PFSK-1 (cell line): ENCODE measurements around the gene RIMOC1.

Source experiments
- FOXP2 ChIP-seq: optimal IDR thresholded peaks from 2 replicates; pipeline ENCODE3; 2011; ENCODE audit warnings: borderline replicate concordance, control low read depth, inconsistent platforms; ENCODE audit not compliant: insufficient read depth; ENCODE audit errors: extremely low read length, extremely low read depth
- POLR2AphosphoS5 ChIP-seq: IDR thresholded peaks from 2 replicates; pipeline ENCODE4 v1.6.1; 2012; ENCODE audit warnings: low read depth, mild to moderate bottlenecking, control low read depth, low read length, moderate library complexity
- SIN3A ChIP-seq: IDR thresholded peaks from 2 replicates; pipeline ENCODE4 v1.6.1; 2012; ENCODE audit warnings: mild to moderate bottlenecking, low read length, moderate library complexity, borderline replicate concordance; ENCODE audit not compliant: insufficient read depth
- TAF1 ChIP-seq: IDR thresholded peaks from 2 replicates; pipeline ENCODE4 v1.6.1; 2012; ENCODE audit warnings: low read length, control low read depth, borderline replicate concordance; ENCODE audit not compliant: insufficient read depth
- TF ChIP-seq, protein P1 (sequence below), 2 experiments: IDR thresholded peaks; 2 replicates each; pipeline versions ENCODE4 v1.6.1 to v1.8.0; 2011 to 2012; ENCODE audit warnings: low read depth in 2 of 2, low read length in 2 of 2, control low read depth in 1 of 2, inconsistent platforms in 1 of 2, mild to moderate bottlenecking in 1 of 2, moderate library complexity in 1 of 2; ENCODE audit not compliant: insufficient read depth in 1 of 2

The RIMOC1 gene

DNA sequence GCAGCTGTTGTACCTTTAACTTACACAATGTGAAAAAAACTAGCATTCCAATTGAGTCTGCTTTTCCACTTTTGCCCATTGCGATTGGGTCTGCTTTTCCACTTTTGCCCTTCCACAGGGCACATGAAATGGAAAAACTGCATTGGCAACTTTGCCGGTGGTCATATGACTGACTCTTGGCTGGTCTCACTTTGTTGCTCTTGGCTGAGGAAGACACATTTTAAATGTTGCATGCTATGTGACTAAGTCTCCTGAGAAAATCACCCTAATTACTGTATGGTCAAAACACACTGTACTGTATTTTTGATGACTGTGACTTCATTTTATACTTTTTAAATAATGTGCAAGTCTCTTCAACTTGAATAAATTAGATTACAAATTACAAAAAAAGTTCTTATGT is 32.3 kb upstream of the RIMOC1 start:
- TF ChIP-seq FOXP2: no peak
- TF ChIP-seq, protein P1, sequence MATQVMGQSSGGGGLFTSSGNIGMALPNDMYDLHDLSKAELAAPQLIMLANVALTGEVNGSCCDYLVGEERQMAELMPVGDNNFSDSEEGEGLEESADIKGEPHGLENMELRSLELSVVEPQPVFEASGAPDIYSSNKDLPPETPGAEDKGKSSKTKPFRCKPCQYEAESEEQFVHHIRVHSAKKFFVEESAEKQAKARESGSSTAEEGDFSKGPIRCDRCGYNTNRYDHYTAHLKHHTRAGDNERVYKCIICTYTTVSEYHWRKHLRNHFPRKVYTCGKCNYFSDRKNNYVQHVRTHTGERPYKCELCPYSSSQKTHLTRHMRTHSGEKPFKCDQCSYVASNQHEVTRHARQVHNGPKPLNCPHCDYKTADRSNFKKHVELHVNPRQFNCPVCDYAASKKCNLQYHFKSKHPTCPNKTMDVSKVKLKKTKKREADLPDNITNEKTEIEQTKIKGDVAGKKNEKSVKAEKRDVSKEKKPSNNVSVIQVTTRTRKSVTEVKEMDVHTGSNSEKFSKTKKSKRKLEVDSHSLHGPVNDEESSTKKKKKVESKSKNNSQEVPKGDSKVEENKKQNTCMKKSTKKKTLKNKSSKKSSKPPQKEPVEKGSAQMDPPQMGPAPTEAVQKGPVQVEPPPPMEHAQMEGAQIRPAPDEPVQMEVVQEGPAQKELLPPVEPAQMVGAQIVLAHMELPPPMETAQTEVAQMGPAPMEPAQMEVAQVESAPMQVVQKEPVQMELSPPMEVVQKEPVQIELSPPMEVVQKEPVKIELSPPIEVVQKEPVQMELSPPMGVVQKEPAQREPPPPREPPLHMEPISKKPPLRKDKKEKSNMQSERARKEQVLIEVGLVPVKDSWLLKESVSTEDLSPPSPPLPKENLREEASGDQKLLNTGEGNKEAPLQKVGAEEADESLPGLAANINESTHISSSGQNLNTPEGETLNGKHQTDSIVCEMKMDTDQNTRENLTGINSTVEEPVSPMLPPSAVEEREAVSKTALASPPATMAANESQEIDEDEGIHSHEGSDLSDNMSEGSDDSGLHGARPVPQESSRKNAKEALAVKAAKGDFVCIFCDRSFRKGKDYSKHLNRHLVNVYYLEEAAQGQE (IDR thresholded peaks at IDR 0.05; ENCODE audit: insufficient read depth in 1 of 2, low read depth in 2 of 2, low read length in 2 of 2): no peak
- TF ChIP-seq SIN3A: no peak

- TF ChIP-seq TAF1 (no peak), SIN3A (no peak), POLR2AphosphoS5 (no peak), FOXP2 (no peak)
- TF ChIP-seq, protein P1 (IDR thresholded peaks at IDR 0.05; ENCODE audit: insufficient read depth in 1 of 2, low read depth in 2 of 2, low read length in 2 of 2): no peak
Observed at GRCh38 chr5:41874512-41875060, 29.6 kb upstream of the RIMOC1 start.

GRCh38 chr5:41875121-41875520 is 29.0 kb upstream of the RIMOC1 start:
- TF ChIP-seq, protein P1 (IDR thresholded peaks at IDR 0.05; ENCODE audit: insufficient read depth in 1 of 2, low read depth in 2 of 2, low read length in 2 of 2): no peak
- TF ChIP-seq FOXP2 (no peak), POLR2AphosphoS5 (no peak), TAF1 (no peak), SIN3A (no peak)

DNA sequence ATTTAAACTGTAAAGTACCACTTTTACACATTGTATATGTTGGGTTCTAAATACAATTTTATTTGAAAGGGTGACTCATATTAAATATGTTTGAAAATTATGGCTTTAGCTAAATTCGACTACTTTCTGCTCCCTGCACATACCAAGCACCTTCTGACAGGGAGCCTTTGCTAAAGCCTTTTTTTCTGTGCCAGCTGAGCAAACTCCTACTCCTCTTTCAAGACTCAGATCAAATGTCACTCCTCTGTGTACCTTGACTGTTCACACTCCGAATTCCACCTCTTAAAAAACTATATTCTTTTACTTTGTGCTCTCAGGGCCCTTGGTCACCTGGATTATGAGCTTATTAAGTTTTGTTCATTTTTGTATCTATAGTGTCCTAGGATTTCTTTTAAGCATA is 27.5 kb upstream of the RIMOC1 start:
- TF ChIP-seq, protein P1 (IDR thresholded peaks at IDR 0.05; ENCODE audit: insufficient read depth in 1 of 2, low read depth in 2 of 2, low read length in 2 of 2): no peak
- TF ChIP-seq TAF1 (no peak), FOXP2 (no peak), POLR2AphosphoS5 (no peak)

- no peak for TF ChIP-seq POLR2AphosphoS5
- TF ChIP-seq SIN3A: no peak
- no peak for TF ChIP-seq TAF1
- TF ChIP-seq FOXP2: no peak
- TF ChIP-seq, protein P1 (IDR thresholded peaks at IDR 0.05; ENCODE audit: insufficient read depth in 1 of 2, low read depth in 2 of 2, low read length in 2 of 2): no peak
Observed at GRCh38 chr5:41877408-41877807, 26.7 kb upstream of the RIMOC1 start.
